Activated CD8-positive, alpha-beta memory T cell treated with anti-CD3 and anti-CD28 coated beads for 24 hours (primary cell): ENCODE results near the gene FAM9C.
"Not testable (repeated sequence)": the region's sequence is repeated elsewhere in the genome, so short reads cannot be mapped to it uniquely, and the experiment has no call there.

Experiments
- DNase-seq: peaks from one replicate; pipeline ENCODE4 v3.0.0-alpha.2; 2020

Gene FAM9C

DNA sequence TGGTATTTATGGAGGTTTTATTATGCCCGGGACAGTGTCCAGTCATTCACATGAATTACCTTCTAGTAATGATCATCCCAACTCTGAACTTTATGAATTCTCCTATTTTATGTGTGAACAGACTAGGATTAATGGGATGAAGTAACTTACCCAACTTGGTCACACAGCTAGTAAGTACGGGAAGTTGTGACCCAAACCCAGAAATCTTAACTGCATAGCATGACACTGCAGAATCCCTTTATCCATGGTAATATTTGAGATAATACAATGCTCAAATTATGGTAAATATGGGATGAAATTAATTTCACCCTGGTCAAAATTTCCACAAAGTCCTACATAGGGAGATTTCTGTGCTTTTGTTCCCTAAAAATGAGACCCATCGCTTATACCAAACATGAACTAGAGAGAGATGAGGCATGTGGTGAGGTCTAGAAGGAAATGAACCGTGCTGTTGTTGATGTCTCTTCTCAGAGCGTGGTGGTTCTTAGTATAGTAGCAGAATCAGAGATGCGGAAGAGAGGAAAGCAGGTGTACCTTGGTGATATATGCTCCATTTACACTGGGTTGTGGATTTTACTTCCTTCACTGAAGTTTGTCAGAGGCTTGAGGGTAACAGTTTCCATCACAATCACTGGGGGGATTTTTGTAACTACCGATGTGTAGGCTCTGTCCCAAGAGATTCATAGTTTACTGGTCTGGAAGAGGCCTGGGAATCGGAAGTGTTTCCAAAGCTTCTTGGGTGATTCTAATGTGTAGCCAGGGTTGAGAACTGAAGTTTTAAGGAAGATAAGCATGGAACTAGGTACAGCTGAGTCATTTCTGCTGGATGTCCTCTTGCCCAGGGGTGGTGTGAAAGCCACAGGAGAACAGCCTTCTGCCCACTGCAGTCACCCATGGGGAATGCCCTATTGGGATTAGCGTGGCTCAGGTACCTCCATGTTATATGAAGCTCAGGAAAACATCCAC lies 30.2 kb upstream of the FAM9C start:
- no peak for DNase-seq

DNA sequence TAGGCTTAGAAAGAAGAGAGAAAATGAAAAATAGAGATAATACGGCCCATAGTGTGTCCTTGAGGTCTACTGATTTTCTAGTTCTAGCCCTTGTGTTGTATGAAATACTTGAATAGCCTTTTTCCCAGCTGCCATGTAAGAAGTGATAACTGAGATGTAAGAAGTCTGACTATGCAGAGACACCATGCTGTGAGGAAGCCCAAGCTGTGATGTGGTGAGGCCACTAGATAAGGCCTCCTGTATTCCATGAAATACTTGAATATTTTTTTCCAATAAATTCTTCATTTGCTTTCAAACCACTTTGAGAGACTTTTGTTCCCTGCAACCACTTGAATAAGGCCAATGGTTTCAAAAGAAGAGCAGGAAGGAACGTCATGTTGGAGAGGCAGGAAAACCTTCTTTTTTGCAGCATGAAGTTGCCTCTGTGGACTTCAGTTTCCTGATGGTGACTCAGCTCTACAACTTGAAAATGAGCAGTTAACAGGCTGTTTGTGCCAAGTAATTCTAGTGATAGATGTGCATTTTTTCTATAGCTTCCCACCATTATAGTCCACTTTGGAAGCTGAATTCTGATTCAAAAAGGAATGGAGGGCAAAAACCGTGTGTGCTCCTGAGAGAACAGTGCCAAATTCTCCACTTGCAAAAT lies 25.5 kb upstream of the FAM9C start:
- DNase-seq = no peak

DNA sequence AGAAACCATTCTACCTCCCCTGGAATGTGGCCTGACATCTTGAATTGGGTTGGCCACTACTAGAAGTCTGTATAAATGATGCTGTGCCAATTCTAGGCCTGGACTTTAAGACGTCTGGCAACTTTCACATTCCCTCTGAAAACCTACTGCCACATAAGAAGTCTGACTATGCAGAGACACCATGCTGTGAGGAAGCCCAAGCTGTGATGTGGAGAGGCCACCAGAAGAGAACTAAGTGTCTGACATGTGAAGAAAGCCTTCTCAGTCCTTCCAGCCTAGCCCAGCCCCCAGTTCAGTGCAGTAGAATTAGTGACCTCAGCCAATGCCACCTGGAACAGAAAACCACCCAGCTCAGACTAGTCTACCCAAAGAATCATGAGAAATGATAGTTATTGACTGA lies 24.2 kb upstream of the FAM9C start:
- no peak for DNase-seq

DNA sequence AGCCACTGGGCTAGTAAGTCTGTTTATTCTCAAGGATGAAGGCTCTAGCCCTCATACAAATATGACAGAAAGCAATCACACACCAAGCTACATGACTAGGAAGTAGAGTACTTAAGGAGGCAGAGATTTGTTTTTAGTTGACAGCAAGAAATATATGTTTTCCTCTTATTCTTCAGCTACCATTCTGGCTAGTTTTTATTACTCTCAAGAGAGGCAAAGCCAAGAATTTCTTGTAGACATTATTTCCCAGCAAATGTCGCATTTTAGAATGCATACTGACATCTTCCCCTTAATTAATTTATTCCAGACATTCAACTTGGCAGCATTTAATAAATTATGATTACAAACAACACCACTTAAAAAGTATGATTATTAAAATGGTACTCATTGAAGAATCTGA lies 23.4 kb upstream of the FAM9C start:
- no peak for DNase-seq

DNA sequence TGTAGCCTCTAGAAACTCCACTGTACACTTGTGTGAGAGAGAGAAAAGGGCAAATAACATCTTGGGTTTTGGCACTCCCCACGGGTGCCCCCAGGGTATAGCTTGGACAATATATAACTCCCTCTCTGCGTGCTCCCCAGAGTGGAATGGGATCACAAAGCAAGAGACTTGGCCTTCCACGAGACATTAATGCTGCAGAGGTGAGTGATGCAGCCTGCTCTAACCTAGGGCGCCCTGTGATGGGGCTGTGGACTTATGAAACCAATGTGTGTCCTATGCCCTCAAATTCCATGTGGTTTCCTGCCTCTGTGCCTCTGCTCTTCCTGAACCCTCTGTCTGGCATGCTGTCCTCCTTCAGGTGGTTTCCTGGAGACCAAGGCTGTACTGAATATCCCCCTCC lies 22.0 kb upstream of the FAM9C start:
- no peak for DNase-seq

DNA sequence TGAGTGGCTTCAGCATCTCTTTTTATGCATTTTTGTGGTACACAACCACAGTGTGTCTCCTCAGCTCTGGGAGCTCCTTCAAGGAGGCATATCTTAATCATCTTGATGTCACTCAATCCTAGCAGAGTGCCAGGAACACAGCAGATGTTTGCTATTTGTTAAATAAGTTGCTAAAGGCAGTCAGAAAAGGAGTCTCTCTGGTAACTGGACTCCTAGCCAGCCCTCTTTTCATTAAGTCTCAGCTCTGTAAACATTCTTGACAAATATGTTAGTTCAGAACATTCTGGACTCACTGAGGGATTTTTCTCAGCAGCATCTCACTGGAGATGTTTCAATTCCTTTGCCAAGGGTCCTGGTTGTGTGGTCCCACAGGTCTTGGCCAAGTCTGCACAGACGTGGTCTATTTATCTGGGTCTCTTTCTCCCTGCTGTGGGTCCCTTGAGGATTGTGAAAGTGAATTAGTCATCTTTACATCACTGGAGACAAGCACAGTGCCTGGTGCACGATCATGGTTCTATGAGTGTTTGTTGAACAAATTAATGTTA lies 20.3 kb upstream of the FAM9C start:
- no peak for DNase-seq

- DNase-seq = not testable (repeated sequence)
These were observed 18.7 kb upstream of the FAM9C start for GRCh38 chrX:13063124-13063523.

DNA sequence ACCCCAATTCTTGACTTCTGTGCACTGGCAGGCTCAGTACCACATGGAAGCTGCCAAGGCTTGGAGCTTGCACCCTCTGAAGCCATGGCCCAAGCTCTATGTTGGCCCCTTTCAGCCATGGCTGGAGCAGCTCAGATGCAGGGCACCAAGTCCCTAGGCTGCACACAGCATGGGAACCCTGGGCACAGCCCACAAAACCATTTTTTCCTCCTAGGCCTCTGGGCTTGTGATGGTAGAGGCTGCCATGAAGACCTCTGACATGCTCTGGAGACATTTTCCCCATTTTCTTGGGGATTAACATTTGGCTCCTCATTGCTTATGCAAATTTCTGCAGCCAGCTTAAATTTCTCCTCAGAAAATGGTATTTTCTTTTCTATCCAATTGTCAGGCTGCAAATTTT lies 17.9 kb upstream of the FAM9C start:
- not testable (repeated sequence) for DNase-seq

DNA sequence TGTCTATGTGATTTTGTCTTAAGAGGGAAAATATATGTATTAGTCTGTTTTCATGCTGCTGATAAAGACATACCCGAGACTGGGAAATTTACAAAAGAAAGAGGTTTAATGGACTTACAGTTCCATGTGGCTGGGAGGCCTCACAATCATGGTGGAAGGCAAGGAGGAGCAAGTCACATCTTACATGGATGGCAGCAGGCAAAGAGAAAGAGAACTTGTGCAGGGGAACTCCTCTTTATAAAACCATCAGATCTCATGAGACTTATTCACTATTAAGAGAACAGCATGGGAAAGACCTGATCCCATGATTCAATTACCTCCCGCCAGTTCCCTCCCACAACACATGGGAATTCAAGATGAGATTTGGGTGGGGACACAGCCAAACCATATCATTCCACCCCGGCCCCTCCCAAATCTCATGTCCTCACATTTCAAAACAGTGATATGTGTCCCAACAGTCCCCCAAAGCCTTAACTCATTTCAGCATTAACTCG lies 16.8 kb upstream of the FAM9C start:
- not testable (repeated sequence) for DNase-seq

DNA sequence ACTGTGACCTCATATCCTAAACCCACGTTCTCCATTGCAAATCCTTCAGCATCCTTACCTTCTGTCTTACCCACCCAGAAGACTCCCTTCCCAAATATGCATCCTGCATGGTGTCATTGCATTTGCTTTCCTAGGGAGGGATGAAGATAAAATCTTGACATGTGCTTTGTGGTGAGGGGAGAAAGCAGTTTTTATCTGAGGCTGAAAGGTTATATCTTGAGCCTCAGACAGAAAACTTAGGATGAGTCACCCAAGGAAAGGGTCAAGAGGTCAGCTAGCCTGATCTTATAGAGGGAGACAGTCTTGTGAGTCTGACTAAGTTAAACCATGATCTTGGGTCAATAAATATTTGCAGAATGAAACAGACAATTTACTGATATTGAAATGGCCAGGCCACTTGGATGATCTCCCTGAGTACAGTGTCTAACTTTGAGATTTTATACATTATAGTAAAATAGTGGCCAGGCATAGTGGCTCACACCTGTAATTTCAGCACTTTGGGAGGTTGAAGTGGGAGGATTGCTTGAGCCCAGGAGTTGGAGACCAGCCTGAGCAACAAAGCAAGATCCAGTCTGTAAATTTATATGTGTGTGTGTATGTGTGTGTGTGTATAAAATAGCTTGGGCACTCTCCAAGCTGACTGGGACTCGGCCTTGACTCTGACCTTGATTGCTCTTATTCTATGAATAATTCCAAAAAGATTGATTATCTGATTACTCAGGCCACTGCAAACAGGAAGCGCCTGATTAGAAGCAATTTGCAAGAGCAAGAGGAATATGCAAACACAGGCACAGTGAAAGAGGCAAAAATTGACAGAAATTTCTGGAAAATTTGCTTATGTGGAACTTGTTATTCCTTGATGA lies 15.4 kb upstream of the FAM9C start:
- no peak for DNase-seq

DNA sequence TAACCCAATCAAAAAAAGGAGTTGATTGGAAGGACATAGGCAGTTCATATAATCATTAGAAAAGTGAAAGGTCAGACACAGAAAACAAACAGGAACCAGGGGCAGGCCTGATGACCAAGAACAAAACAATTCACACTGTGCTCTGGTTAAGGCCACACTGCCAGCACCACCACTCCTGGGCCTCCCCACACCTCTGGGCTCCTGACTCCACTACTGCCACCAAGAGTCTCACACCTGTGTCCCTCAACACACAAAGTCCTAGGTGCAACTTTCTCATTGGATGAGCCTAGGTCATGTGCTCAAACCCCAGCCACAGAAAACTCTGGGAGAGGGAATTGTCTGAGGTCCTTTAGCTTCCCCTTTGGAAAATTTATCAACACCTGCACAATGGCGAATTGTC lies 11.1 kb upstream of the FAM9C start:
- no peak for DNase-seq

GRCh38 chrX:13053171-13053570 lies 8.8 kb upstream of the FAM9C start:
- no peak for DNase-seq

DNA sequence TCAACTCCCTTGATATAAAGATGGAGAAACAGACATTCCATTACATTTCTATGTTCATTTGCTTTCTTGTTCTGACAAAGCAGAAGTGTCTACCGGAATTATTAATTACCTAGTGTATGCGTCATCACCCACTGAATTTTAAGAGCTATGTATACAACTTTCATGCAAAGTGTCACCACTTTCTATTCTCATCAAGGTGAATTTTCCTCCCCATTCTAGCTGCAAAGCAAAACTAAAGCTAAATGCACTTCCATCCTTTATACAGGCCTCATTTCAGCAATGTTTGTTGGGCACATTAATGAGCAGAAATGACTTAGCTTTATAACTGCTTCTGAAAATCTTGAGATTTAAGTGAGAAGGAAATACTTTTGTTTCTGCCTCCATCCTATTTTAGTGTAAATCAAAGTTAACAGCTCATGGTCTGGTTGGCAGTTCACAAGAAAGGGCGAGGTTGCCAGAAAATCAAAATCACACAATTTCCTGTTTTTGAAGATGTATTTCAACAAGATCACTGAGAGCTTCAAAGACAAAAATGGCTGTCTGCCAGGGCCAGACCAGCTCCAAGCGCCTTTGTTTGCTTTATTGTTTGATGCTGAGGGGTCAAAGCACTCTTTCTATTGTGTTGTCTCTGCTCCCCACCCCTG lies 7.2 kb upstream of the FAM9C start:
- DNase-seq = no peak

DNA sequence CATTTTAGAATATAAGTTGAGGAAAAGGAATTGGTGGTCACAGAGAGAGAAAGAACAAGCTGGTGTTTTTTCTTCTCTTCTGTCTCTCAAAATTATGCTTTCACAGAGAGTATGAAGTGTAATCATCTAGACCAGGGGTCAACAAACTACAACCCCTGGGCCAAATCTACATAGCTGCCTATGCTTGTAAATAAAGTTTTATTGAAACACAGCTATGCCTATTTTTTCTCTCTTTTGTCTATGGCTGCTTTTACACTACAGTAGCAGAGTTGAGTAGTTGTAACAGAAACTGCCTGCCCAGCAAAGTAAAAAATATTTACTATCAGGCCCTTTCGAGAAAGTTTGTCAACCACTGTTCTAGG lies 6.7 kb upstream of the FAM9C start:
- no peak for DNase-seq

DNA sequence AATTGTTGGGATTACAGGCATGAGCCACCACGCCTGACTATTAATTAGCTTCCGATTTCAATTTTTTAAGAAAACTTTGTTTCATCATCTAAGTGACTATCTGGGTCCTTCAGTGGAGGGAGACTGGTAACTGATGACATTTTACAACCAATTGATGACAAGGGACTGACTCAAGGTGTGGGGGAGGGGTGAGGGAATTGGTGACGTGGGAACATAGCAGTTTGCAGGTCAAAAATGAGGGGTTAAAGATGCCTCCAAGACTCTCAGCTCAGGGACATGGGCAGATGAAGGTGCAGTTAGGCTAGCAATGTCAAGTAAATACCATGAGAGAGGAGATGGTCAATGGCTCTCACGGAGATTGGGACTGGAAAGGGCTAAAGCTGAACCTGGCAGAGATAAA lies 5.7 kb upstream of the FAM9C start:
- no peak for DNase-seq

GRCh38 chrX:13048280-13048679 lies 3.9 kb upstream of the FAM9C start:
- no peak for DNase-seq

DNA sequence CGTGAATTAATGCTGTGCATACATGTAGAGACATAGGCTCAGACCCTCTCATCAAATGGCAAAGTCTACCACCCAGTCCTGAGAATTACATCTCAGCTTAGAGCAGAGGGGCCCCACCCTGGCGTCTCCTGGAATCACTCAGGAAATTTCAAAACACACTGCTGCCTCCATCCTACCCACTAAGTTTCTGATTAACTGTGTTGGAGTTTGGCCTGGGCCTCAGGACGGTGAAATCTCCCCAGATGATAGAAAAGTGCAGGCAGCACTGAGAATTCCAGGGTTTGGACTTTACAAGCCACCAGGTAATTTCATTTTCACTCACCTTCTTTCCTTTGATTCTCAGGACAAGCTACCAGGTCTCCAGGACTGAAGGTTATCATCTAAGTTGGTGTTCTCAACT lies 3.3 kb upstream of the FAM9C start:
- DNase-seq = no peak

DNA sequence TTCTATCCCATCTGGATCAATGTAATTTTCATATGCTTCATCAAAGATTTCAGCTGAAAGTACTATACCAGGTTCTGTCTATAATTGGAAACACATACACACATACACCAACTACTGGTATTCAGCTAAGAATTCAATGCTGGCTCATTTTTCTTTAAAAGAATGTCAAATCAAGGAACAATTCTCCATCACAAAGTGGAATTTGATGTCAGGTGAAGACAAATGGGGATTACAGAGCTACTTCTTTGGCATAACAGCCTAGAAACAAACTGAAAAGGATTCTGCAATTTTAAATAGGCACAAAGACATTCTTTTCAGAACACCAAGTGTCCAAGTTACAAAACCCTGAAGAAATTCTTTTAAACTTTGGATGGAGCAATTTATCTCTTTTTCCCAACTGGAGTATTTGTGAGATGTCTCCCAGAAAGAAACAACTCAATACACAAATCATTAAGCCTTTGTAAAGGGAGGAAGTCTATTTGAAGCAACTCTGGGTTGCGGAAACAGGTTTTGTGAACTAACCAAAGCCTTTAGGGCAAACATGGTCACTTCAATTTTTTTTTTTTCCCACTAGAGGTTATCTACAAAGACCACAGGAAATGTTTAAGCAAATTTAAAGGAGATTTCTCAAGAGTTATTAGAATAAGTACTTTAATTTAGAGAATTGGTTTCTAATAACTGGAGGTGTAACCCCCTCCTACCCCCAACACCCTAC lies 1.9 kb upstream of the FAM9C start:
- DNase-seq = no peak

DNA sequence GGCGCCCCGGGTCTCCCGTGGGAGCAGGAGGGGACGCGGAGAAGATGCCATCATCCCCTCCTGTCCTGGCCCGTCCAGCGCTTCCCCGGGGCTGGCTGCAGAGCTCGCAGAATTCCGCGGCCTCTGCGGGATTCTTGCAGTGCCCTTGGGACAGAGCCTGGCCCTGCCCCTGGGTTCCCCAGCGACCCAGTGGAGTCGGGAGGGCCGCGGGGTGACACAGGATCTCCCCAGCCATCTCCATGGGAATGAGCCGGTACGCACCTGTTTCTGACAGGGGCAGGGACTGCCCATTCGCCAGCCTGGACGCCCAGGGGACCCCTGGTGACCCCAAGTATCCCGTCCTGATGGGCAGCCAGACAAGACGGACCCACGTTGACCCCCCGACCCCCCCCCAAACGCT lies 482 bp downstream of the FAM9C start:
- DNase-seq = no peak

- DNase-seq = no peak
These were observed 1.3 kb downstream of the FAM9C start for GRCh38 chrX:13043138-13043537.

GRCh38 chrX:13036896-13037295 lies 7.5 kb downstream of the FAM9C start:
- DNase-seq = no peak

DNA sequence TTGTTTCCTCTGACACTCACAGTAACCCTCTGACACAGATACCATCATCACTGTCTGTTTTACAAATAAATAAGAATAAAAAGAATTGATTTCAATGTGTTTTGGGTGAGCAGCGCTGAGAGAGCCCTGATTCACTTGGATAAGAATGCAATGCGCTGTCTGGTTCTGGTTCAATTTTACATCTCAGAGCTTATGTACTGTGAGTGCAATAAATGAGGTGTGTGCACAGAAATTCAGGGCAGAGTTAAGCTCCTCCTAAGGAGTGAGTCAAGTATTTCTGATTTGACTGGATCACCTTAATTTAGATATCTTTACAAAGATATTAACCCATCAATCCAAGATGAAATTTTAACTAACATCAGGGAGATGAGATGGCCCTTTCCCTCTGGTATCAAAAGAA lies 11.2 kb downstream of the FAM9C start:
- DNase-seq = no peak
